ENCODE results near the gene PPP2R5C. TPM values are rescaled to one million over a fixed set of nuclear protein-coding genes. Genes with fewer than 3 reads are reported as not detected.

The PPP2R5C gene
- polyA plus RNA-seq, 3 donors: 61.9 to 72.5 (median 64.0) TPM

GRCh38 chr14:101814934-101815333, 53.4 kb downstream of the PPP2R5C start:
- H4K20me1 ChIP-seq (ENCODE audit: insufficient read depth, low read length): peaks cover 26% of the 10 kb centered on the region
- H3K27ac ChIP-seq (ENCODE audit: low read depth in 1 of 2, low read length in 2 of 2): peak overlapping the region in 1 of 2 donors; percentile 37
- intact Hi-C loops (cut with micrococcal nuclease): loop anchor here in 1 of 2 donors (5.0 kb wide), 1 partner anchor 108 kb away; no protein-coding TSS in a partner anchor
- no peak overlapping the region for H2AFZ ChIP-seq (ENCODE audit: insufficient read depth, low read depth, low read length, poor library complexity, severe bottlenecking)
- no peak overlapping the region for H3K4me2 ChIP-seq (replicated peaks; ENCODE audit: extremely low read depth, low read length, poor library complexity, severe bottlenecking)
- no peaks in the 10 kb centered on the region for H3K9me3 ChIP-seq (replicated peaks in 1 of 2; ENCODE audit: control insufficient read depth in 1 of 2, insufficient read depth in 1 of 2, low read length in 2 of 2)
- Mint-ChIP-seq H3K9me3 (no peaks in the 10 kb centered on the region), H3K4me3 (no peak overlapping the region), H3K36me3 (peaks cover 47 to 60% of the 10 kb centered on the region in 2 donors), H3K27ac (peak overlapping the region in 6 of 7 donors; percentile 7 to 86 (median 63)), H3K27me3 (ENCODE audit: low read depth in 3 of 3) (peaks cover 0 to 1% (median 0%) of the 10 kb centered on the region in 3 donors), H3K4me1 (peaks cover 41% of the 10 kb centered on the region)
- no peak for TF ChIP-seq CTCF (IDR thresholded peaks at IDR 0.05)
- WGBS (ENCODE audit: insufficient coverage): 90% methylated on average over 3 of the region's 5 CpGs
- DNase-seq: no peak
- peaks cover 12 to 19% of the 10 kb centered on the region in 2 donors for H3K4me1 ChIP-seq (ENCODE audit: control insufficient read depth in 1 of 2, insufficient read depth in 2 of 2, low read length in 2 of 2)
- no peaks in the 10 kb centered on the region for H3K27me3 ChIP-seq (ENCODE audit: control insufficient read depth in 2 of 2, insufficient read depth in 2 of 2, low read length in 2 of 2)
- H3K4me3 ChIP-seq (replicated peaks in 1 of 3; ENCODE audit: low read depth in 2 of 3, low read length in 3 of 3): no peak overlapping the region
- H3K9ac ChIP-seq (ENCODE audit: insufficient read depth, low read length, poor library complexity, severe bottlenecking): no peak overlapping the region
- peaks cover 97% of the 10 kb centered on the region for H3K79me2 ChIP-seq (ENCODE audit: insufficient read depth, low read length)
- H3K36me3 ChIP-seq (replicated peaks in 1 of 2; ENCODE audit: control insufficient read depth in 1 of 2, insufficient read depth in 2 of 2, low read length in 2 of 2): peaks cover 22 to 28% of the 10 kb centered on the region in 2 donors

GRCh38 chr14:101815994-101816393, 54.5 kb downstream of the PPP2R5C start:
- no peak overlapping the region for H3K4me3 Mint-ChIP-seq
- H3K27me3 ChIP-seq (ENCODE audit: control insufficient read depth in 2 of 2, insufficient read depth in 2 of 2, low read length in 2 of 2): no peaks in the 10 kb centered on the region
- no peak overlapping the region for H3K9ac ChIP-seq (ENCODE audit: insufficient read depth, low read length, poor library complexity, severe bottlenecking)
- no peak overlapping the region for H3K4me3 ChIP-seq (replicated peaks in 1 of 3; ENCODE audit: low read depth in 2 of 3, low read length in 3 of 3)
- no peak overlapping the region for H3K4me2 ChIP-seq (replicated peaks; ENCODE audit: extremely low read depth, low read length, poor library complexity, severe bottlenecking)
- H3K27me3 Mint-ChIP-seq (ENCODE audit: low read depth in 3 of 3): peaks cover 0 to 1% (median 0%) of the 10 kb centered on the region in 3 donors
- no peak for DNase-seq
- 92% methylated on average over 4 of the region's 10 CpGs for WGBS (ENCODE audit: insufficient coverage)
- peak overlapping the region in 2 of 7 donors; percentile 49 to 66 for H3K27ac Mint-ChIP-seq
- TF ChIP-seq CTCF (IDR thresholded peaks at IDR 0.05): no peak
- no peaks in the 10 kb centered on the region for H3K9me3 ChIP-seq (replicated peaks in 1 of 2; ENCODE audit: control insufficient read depth in 1 of 2, insufficient read depth in 1 of 2, low read length in 2 of 2)
- no peak overlapping the region for H2AFZ ChIP-seq (ENCODE audit: insufficient read depth, low read depth, low read length, poor library complexity, severe bottlenecking)
- H3K4me1 Mint-ChIP-seq: peaks cover 44% of the 10 kb centered on the region
- no peak overlapping the region for H3K27ac ChIP-seq (ENCODE audit: low read depth in 1 of 2, low read length in 2 of 2)
- H3K36me3 Mint-ChIP-seq: peaks cover 52 to 65% of the 10 kb centered on the region in 2 donors
- peaks cover 9 to 17% of the 10 kb centered on the region in 2 donors for H3K4me1 ChIP-seq (ENCODE audit: control insufficient read depth in 1 of 2, insufficient read depth in 2 of 2, low read length in 2 of 2)
- H3K36me3 ChIP-seq (replicated peaks in 1 of 2; ENCODE audit: control insufficient read depth in 1 of 2, insufficient read depth in 2 of 2, low read length in 2 of 2): peaks cover 27 to 28% of the 10 kb centered on the region in 2 donors
- H3K9me3 Mint-ChIP-seq: no peaks in the 10 kb centered on the region
- intact Hi-C loops (cut with micrococcal nuclease): no loop called here
- peaks cover 98% of the 10 kb centered on the region for H3K79me2 ChIP-seq (ENCODE audit: insufficient read depth, low read length)
- H4K20me1 ChIP-seq (ENCODE audit: insufficient read depth, low read length): peaks cover 26% of the 10 kb centered on the region

All from CD14-positive monocyte (primary cell).